Fibroblast of lung (primary cell): Measurements from ENCODE around the gene PSMB8. TPM values are rescaled to one million over a fixed set of nuclear protein-coding genes. Genes with fewer than 3 reads are reported as not detected.

Source experiments
- DNase-seq, 2 donors: peaks; one replicate each; pipeline versions ENCODE4 v3.0.0 to v3.0.0-alpha.2; 2010; ENCODE audit warnings: low read depth in 2 of 2
- H2AFZ ChIP-seq: 2 replicates; pipeline ENCODE4 v1.5.1; 2012; ENCODE audit warnings: low read length, control low read depth, inconsistent platforms
- H3K27ac ChIP-seq: 2 replicates; pipeline ENCODE4 v1.5.1; 2011; ENCODE audit warnings: low read length, control low read depth; ENCODE audit not compliant: insufficient read depth
- H3K27me3 ChIP-seq: 2 replicates; pipeline ENCODE4 v1.5.1; 2011; ENCODE audit warnings: mild to moderate bottlenecking, low read length; ENCODE audit not compliant: control insufficient read depth, insufficient read depth
- H3K36me3 ChIP-seq: 2 replicates; pipeline ENCODE4 v1.5.1; 2011; ENCODE audit warnings: low read length; ENCODE audit not compliant: control insufficient read depth, insufficient read depth
- H3K4me1 ChIP-seq: 2 replicates; pipeline ENCODE4 v1.5.1; 2011; ENCODE audit warnings: low read length; ENCODE audit not compliant: control insufficient read depth, insufficient read depth; ENCODE audit errors: extremely low read depth
- H3K4me2 ChIP-seq: 2 replicates; pipeline ENCODE4 v1.5.1; 2011; ENCODE audit warnings: low read length, control low read depth; ENCODE audit not compliant: insufficient read depth; ENCODE audit errors: extremely low read depth
- H3K4me3 ChIP-seq, 4 experiments: fragments of 200-600 bp in 1 of 4; sonication (generic) in 1 of 4; replicated peaks in 1 of 4; 2 replicates each; pipeline ENCODE4 v1.5.1; 2011 to 2016; ENCODE audit warnings: low read length in 4 of 4, low read depth in 3 of 4, mild to moderate bottlenecking in 3 of 4, control low read depth in 2 of 4, inconsistent platforms in 1 of 4, mixed read lengths in 1 of 4; ENCODE audit not compliant: insufficient read depth in 1 of 4; ENCODE audit errors: control extremely low read depth in 1 of 4
- H3K79me2 ChIP-seq: 2 replicates; pipeline ENCODE4 v1.5.1; 2012; ENCODE audit warnings: mild to moderate bottlenecking, low read length, inconsistent platforms; ENCODE audit not compliant: control insufficient read depth, insufficient read depth
- H3K9ac ChIP-seq: 2 replicates; pipeline ENCODE4 v1.5.1; 2011; ENCODE audit warnings: mild to moderate bottlenecking, low read length, control low read depth; ENCODE audit not compliant: insufficient read depth
- H3K9me3 ChIP-seq: 2 replicates; pipeline ENCODE4 v1.5.1; 2012; ENCODE audit warnings: low read depth, low read length; ENCODE audit not compliant: control insufficient read depth, insufficient read depth
- H4K20me1 ChIP-seq: 2 replicates; pipeline ENCODE4 v1.5.1; 2011; ENCODE audit warnings: low read length; ENCODE audit not compliant: control insufficient read depth, insufficient read depth; ENCODE audit errors: extremely low read depth
- CTCF ChIP-seq, 2 donors: IDR thresholded peaks in 1 of 2; conservative IDR thresholded peaks in 1 of 2; 1 replicate in 1 of 2; 2 replicates in 1 of 2; pipeline ENCODE4 v1.5.1; 2011 to 2012; ENCODE audit warnings: low read length in 2 of 2, control low read depth in 1 of 2, inconsistent platforms in 1 of 2, low read depth in 1 of 2, mild to moderate bottlenecking in 1 of 2
- EZH2 ChIP-seq: IDR thresholded peaks from 2 replicates; pipeline ENCODE4 v1.5.1; 2012; ENCODE audit warnings: low read length, control low read depth, mild to moderate bottlenecking; ENCODE audit errors: missing control alignments
- polyA plus RNA-seq, 2 donors: library from polyadenylated mRNA; depleted of rRNA in 1 of 2; stranded (reverse) in 1 of 2; unstranded in 1 of 2; fragments of >200 nt; gene quantifications; 2 replicates each; pipeline ENCODE4 v1.2.1, GENCODE V29; 2011 to 2012; ENCODE audit warnings: missing spikeins in 1 of 2
- total RNA-seq: library from RNA; depleted of rRNA; stranded (reverse); fragments of >200 nt; gene quantifications from 2 replicates; pipeline ENCODE4 v1.2.1, GENCODE V29; 2014

The PSMB8 gene
- total and polyA plus RNA-seq, 2 donors (not counting 1 experiment from before 2014, with no cell fraction given) = 77.3 to 80.0 TPM

- Histone ChIP-seq H3K79me2 (no peaks in the 10 kb centered on the region), H3K9me3 (no peaks in the 10 kb centered on the region), H3K9ac (no peak overlapping the region), H3K4me1 (no peaks in the 10 kb centered on the region), H3K4me3 (no peak overlapping the region), H3K27ac (no peak overlapping the region), H3K4me2 (no peak overlapping the region), H3K36me3 (peaks cover 6% of the 10 kb centered on the region), H4K20me1 (no peaks in the 10 kb centered on the region), H2AFZ (no peak overlapping the region), H3K27me3 (no peaks in the 10 kb centered on the region)
- TF ChIP-seq EZH2 (no peak), CTCF (conservative IDR thresholded peaks at IDR 0.05 in 1 of 2, IDR thresholded peaks at IDR 0.05 in 1 of 2; ENCODE audit: low read depth in 1 of 2, low read length in 2 of 2) (no peak)
- no peak for DNase-seq
Measured at GRCh38 chr6:32829495-32829894, 14.4 kb downstream of the PSMB8 start.

GRCh38 chr6:32827025-32827424, 16.8 kb downstream of the PSMB8 start:
- Histone ChIP-seq H2AFZ (no peak overlapping the region), H3K27me3 (no peaks in the 10 kb centered on the region)

GRCh38 chr6:32825966-32826365, 17.9 kb downstream of the PSMB8 start:
- no peak overlapping the region for H2AFZ ChIP-seq
- no peak overlapping the region for H3K4me3 ChIP-seq

More at GRCh38 chr6:32827025-32827424, 16.8 kb downstream of the PSMB8 start:
- H4K20me1 ChIP-seq = no peaks in the 10 kb centered on the region
- TF ChIP-seq EZH2 = no peak
- no peaks in the 10 kb centered on the region for H3K4me1 ChIP-seq
- peaks cover 4% of the 10 kb centered on the region for H3K36me3 ChIP-seq
- H3K27ac ChIP-seq = no peak overlapping the region
- H3K4me2 ChIP-seq = no peak overlapping the region
- no peaks in the 10 kb centered on the region for H3K79me2 ChIP-seq
- no peaks in the 10 kb centered on the region for H3K9me3 ChIP-seq
- no peak for DNase-seq
- no peak overlapping the region for H3K4me3 ChIP-seq
- H3K9ac ChIP-seq = no peak overlapping the region

More at GRCh38 chr6:32825966-32826365, 17.9 kb downstream of the PSMB8 start:
- H3K4me2 ChIP-seq = no peak overlapping the region
- H3K27me3 ChIP-seq = no peaks in the 10 kb centered on the region
- H3K4me1 ChIP-seq = no peaks in the 10 kb centered on the region
- H3K36me3 ChIP-seq = peaks cover 4% of the 10 kb centered on the region
- no peaks in the 10 kb centered on the region for H3K79me2 ChIP-seq
- TF ChIP-seq EZH2 (no peak), CTCF (conservative IDR thresholded peaks at IDR 0.05 in 1 of 2, IDR thresholded peaks at IDR 0.05 in 1 of 2; ENCODE audit: low read depth in 1 of 2, low read length in 2 of 2) (peak in 1 of 2 donors; percentile 36)
- no peaks in the 10 kb centered on the region for H3K9me3 ChIP-seq
- DNase-seq = peak; percentile 19 to 68
- H3K27ac ChIP-seq = no peak overlapping the region
- no peak overlapping the region for H3K9ac ChIP-seq
- H4K20me1 ChIP-seq = no peaks in the 10 kb centered on the region
